Kidney epithelial cell (primary cell): ENCODE measurements around the gene AAK1. TPM values are rescaled to one million over a fixed set of nuclear protein-coding genes. Genes with fewer than 3 reads are reported as not detected.

Experiments used
- DNase-seq: peaks from one replicate; pipeline ENCODE4 v3.0.0-alpha.2; 2010; ENCODE audit warnings: low read depth
- H3K27me3 ChIP-seq: 2 replicates; pipeline ENCODE4 v1.6.0; 2011; ENCODE audit warnings: low read length; ENCODE audit not compliant: control insufficient read depth, insufficient read depth
- H3K36me3 ChIP-seq: 2 replicates; pipeline ENCODE4 v1.5.1; 2011; ENCODE audit warnings: low read length; ENCODE audit not compliant: control insufficient read depth, insufficient read depth
- H3K4me3 ChIP-seq: 2 replicates; pipeline ENCODE4 v1.5.1; 2011; ENCODE audit warnings: low read depth, mild to moderate bottlenecking, control low read depth, low read length
- CTCF ChIP-seq: IDR thresholded peaks from 2 replicates; pipeline ENCODE4 v1.5.1; 2011; ENCODE audit warnings: mild to moderate bottlenecking, moderate library complexity, low read length, control low read depth, inconsistent platforms; ENCODE audit not compliant: insufficient read depth, poor library complexity, severe bottlenecking
- total RNA-seq: library from RNA; depleted of rRNA; stranded (reverse); fragments of >200 nt; gene quantifications from 2 replicates; pipeline ENCODE4 v1.2.3, GENCODE V29; 2015

Gene AAK1
- total RNA-seq, 1 donor from 2014 or later, result 32.5 TPM

- no peaks in the 10 kb centered on the region for H3K27me3 ChIP-seq
- no peak for DNase-seq
- no peak for TF ChIP-seq CTCF
- H3K36me3 ChIP-seq, result no peaks in the 10 kb centered on the region
- H3K4me3 ChIP-seq, result no peak overlapping the region
Measured at GRCh38 chr2:69535817-69536241, 107.7 kb downstream of the AAK1 start.

GRCh38 chr2:69531186-69531585 is 112.4 kb downstream of the AAK1 start:
- no peaks in the 10 kb centered on the region for H3K36me3 ChIP-seq
- TF ChIP-seq CTCF, result no peak
- H3K4me3 ChIP-seq, result no peak overlapping the region
- no peak for DNase-seq
- H3K27me3 ChIP-seq, result no peaks in the 10 kb centered on the region

GRCh38 chr2:69529480-69529879 is 114.1 kb downstream of the AAK1 start:
- Histone ChIP-seq H3K27me3 (no peaks in the 10 kb centered on the region), H3K4me3 (no peak overlapping the region), H3K36me3 (no peaks in the 10 kb centered on the region)
- DNase-seq, result no peak
- no peak for TF ChIP-seq CTCF

GRCh38 chr2:69525261-69525660 is 118.3 kb downstream of the AAK1 start:
- no peak for DNase-seq
- Histone ChIP-seq H3K36me3 (no peaks in the 10 kb centered on the region), H3K27me3 (no peaks in the 10 kb centered on the region), H3K4me3 (no peak overlapping the region)
- TF ChIP-seq CTCF, result no peak

- H3K36me3 ChIP-seq, result no peaks in the 10 kb centered on the region
- DNase-seq, result no peak
- no peaks in the 10 kb centered on the region for H3K27me3 ChIP-seq
- H3K4me3 ChIP-seq, result no peak overlapping the region
- no peak for TF ChIP-seq CTCF
Measured at GRCh38 chr2:69524799-69525198, 118.7 kb downstream of the AAK1 start.

GRCh38 chr2:69521747-69522146 is 121.8 kb downstream of the AAK1 start:
- Histone ChIP-seq H3K4me3 (no peak overlapping the region), H3K36me3 (no peaks in the 10 kb centered on the region)

More at GRCh38 chr2:69521747-69522146, 121.8 kb downstream of the AAK1 start:
- no peak for TF ChIP-seq CTCF
- no peaks in the 10 kb centered on the region for H3K27me3 ChIP-seq
- DNase-seq, result no peak
